ENCODE data around the gene AGMO. TPM values are rescaled to one million over a fixed set of nuclear protein-coding genes. Genes with fewer than 3 reads are reported as not detected.

The AGMO gene
- total RNA-seq, 2 experiments from 2014 or later = not detected

GRCh38 chr7:15490291-15490690, 71.5 kb downstream of the AGMO start:
- H3K4me3 Mint-ChIP-seq = no peak overlapping the region
- H3K27ac Mint-ChIP-seq = no peak overlapping the region
- H3K9me3 Mint-ChIP-seq (ENCODE audit: low read depth) = no peaks in the 10 kb centered on the region

DNA sequence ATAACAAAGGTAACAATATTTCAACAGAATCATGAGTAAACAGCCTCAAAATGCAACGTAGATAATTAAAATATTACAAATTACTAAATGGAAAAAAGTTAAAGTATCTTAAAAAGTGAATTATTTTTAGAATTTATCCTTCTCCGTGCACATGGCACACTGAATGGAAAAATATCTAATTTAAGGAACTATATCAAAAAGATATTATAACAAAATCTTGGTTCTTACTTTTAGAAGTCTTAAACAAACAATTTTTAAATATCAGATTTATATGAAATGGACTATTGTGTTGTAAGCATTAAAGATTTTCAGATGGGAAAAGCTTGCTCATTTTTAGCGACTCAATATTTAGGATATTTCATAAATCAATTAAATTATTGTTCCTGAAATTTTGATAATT, 72.0 kb downstream of the AGMO start:
- H3K27me3 Mint-ChIP-seq = no peaks in the 10 kb centered on the region
- intact Hi-C loops (cut with DNase I, micrococcal nuclease) = no loop called here

More at GRCh38 chr7:15490291-15490690, 71.5 kb downstream of the AGMO start:
- no peaks in the 10 kb centered on the region for H3K27me3 Mint-ChIP-seq
- DNase-seq (no peak), ATAC-seq (no peak)
- intact Hi-C loops (cut with DNase I, micrococcal nuclease) = no loop called here
- H3K36me3 Mint-ChIP-seq (ENCODE audit: low read depth) = no peaks in the 10 kb centered on the region
- H3K4me1 Mint-ChIP-seq = no peaks in the 10 kb centered on the region
- POLR2A ChIA-PET = no interaction called here
- CTCF ChIA-PET = no interaction called here

DNA sequence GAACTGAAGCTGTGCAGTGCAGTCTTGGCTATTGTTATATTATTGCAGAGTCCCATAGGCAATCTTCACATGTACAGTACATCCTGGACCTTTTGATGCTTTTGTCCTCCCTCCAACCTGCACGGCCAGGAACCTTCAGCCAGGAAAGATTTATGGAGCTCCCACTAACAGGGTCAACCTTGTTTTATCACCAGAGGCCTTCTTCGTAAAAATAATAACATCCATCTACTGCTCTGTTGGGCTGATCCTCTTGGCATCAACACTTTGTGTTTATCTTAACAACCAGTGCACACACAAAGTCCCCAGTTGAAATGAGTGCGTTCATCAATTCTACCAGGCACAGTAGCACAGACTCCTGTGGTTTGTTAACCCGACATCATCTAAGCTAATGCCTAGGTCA, 72.4 kb downstream of the AGMO start:
- H3K36me3 Mint-ChIP-seq (ENCODE audit: low read depth) = no peaks in the 10 kb centered on the region
- ChIA-PET POLR2A (no interaction called here), CTCF (interaction anchor here (0.5 kb wide), 1 partner anchor 33 kb away, joined by 3 read pairs; no protein-coding TSS in a partner anchor)
- H3K27ac Mint-ChIP-seq = no peak overlapping the region
- H3K27me3 Mint-ChIP-seq = no peaks in the 10 kb centered on the region
- peaks cover 4% of the 10 kb centered on the region for H3K9me3 Mint-ChIP-seq (ENCODE audit: low read depth)
- DNase-seq (no peak), ATAC-seq (no peak)
- H3K4me3 Mint-ChIP-seq = no peak overlapping the region
- no peaks in the 10 kb centered on the region for H3K4me1 Mint-ChIP-seq
- intact Hi-C loops (cut with DNase I, micrococcal nuclease) = no loop called here

More for the DNA sequence above, 72.0 kb downstream of the AGMO start:
- ChIA-PET CTCF (interaction anchor here (0.5 kb wide), 1 partner anchor 33 kb away, joined by 3 read pairs; no protein-coding TSS in a partner anchor), POLR2A (no interaction called here)
- no peak for ATAC-seq
- Mint-ChIP-seq H3K9me3 (ENCODE audit: low read depth) (no peaks in the 10 kb centered on the region), H3K36me3 (ENCODE audit: low read depth) (no peaks in the 10 kb centered on the region), H3K27ac (no peak overlapping the region), H3K4me1 (no peaks in the 10 kb centered on the region), H3K4me3 (no peak overlapping the region)
- no peak for DNase-seq

GRCh38 chr7:15488401-15488800, 73.4 kb downstream of the AGMO start:
- ChIA-PET POLR2A (no interaction called here), CTCF (no interaction called here)
- Mint-ChIP-seq H3K36me3 (ENCODE audit: low read depth) (no peaks in the 10 kb centered on the region), H3K9me3 (ENCODE audit: low read depth) (peaks cover 6% of the 10 kb centered on the region), H3K4me1 (no peaks in the 10 kb centered on the region), H3K27me3 (no peaks in the 10 kb centered on the region), H3K27ac (no peak overlapping the region), H3K4me3 (no peak overlapping the region)
- DNase-seq (no peak), ATAC-seq (no peak)
- intact Hi-C loops (cut with DNase I, micrococcal nuclease) = no loop called here

DNA sequence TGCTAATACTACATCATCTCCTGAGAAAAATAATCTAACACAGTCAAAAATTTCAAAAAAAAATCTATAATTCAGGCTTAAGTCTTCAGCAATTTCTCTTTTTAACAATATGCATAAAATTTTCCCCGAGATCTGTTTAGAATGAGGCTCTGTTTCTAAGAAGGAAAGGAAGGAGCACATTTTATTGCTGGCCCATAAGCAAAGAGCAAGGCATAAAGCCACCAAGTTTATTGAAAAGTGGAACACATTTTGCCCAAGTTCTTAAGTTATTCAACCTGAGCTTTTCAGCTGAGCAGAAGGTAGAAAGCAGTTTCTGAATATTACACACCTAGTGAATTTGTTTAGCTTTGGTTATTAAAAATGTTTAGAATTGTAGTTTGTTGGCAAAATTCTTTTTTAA, 73.9 kb downstream of the AGMO start:
- CTCF ChIA-PET = no interaction called here
- Mint-ChIP-seq H3K27ac (no peak overlapping the region), H3K4me3 (no peak overlapping the region), H3K9me3 (ENCODE audit: low read depth) (peaks cover 6% of the 10 kb centered on the region), H3K36me3 (ENCODE audit: low read depth) (no peaks in the 10 kb centered on the region), H3K4me1 (no peaks in the 10 kb centered on the region), H3K27me3 (no peaks in the 10 kb centered on the region)
- POLR2A ChIA-PET = no interaction called here
- ATAC-seq = no peak
- DNase-seq = no peak
- intact Hi-C loops (cut with DNase I, micrococcal nuclease) = no loop called here

GRCh38 chr7:15485998-15486397, 75.8 kb downstream of the AGMO start:
- Mint-ChIP-seq H3K9me3 (ENCODE audit: low read depth) (peaks cover 6% of the 10 kb centered on the region), H3K27ac (no peak overlapping the region), H3K4me3 (no peak overlapping the region), H3K4me1 (no peaks in the 10 kb centered on the region), H3K36me3 (ENCODE audit: low read depth) (no peaks in the 10 kb centered on the region), H3K27me3 (no peaks in the 10 kb centered on the region)
- DNase-seq = no peak
- no peak for ATAC-seq
- POLR2A ChIA-PET = no interaction called here
- intact Hi-C loops (cut with DNase I, micrococcal nuclease) = no loop called here
- CTCF ChIA-PET = interaction anchor here (0.7 kb wide), 1 partner anchor 12 kb away, joined by 3 read pairs; no protein-coding TSS in a partner anchor

- H3K4me1 Mint-ChIP-seq = no peaks in the 10 kb centered on the region
- H3K27ac Mint-ChIP-seq = no peak overlapping the region
- no peaks in the 10 kb centered on the region for H3K36me3 Mint-ChIP-seq (ENCODE audit: low read depth)
- H3K27me3 Mint-ChIP-seq = no peaks in the 10 kb centered on the region
- ChIA-PET CTCF (no interaction called here), POLR2A (no interaction called here)
- ATAC-seq (no peak), DNase-seq (no peak)
- peaks cover 6% of the 10 kb centered on the region for H3K9me3 Mint-ChIP-seq (ENCODE audit: low read depth)
- intact Hi-C loops (cut with DNase I, micrococcal nuclease) = no loop called here
- H3K4me3 Mint-ChIP-seq = no peak overlapping the region
These were observed 76.4 kb downstream of the AGMO start for GRCh38 chr7:15485431-15485830.

GRCh38 chr7:15481132-15481531, 80.7 kb downstream of the AGMO start:
- ChIA-PET CTCF (no interaction called here), POLR2A (no interaction called here)
- H3K27ac Mint-ChIP-seq = no peak overlapping the region
- no peaks in the 10 kb centered on the region for H3K4me1 Mint-ChIP-seq
- H3K36me3 Mint-ChIP-seq (ENCODE audit: low read depth) = no peaks in the 10 kb centered on the region
- H3K27me3 Mint-ChIP-seq = no peaks in the 10 kb centered on the region
- peaks cover 11% of the 10 kb centered on the region for H3K9me3 Mint-ChIP-seq (ENCODE audit: low read depth)
- DNase-seq (no peak), ATAC-seq (no peak)
- intact Hi-C loops (cut with DNase I, micrococcal nuclease) = no loop called here
- no peak overlapping the region for H3K4me3 Mint-ChIP-seq

DNA sequence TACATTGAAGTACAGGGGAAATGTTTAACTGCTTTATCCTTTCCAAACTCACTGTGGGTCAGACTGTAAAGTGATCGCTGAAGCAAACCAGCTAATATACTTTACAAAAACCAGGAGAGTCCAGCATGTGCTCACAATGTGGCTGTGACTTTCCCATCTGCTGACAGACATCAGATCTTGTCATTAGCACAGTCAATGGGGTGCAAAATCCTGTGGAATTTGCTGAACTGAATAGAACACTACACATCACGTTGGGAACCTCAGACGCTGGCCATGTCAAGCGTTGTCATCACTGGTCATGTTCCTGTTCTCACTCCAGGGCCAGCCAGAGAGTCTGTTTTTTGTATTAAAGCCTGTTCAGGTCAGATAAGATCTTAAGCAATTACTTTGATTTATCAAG, 83.4 kb downstream of the AGMO start:
- no peak for ATAC-seq
- Mint-ChIP-seq H3K4me1 (no peaks in the 10 kb centered on the region), H3K36me3 (ENCODE audit: low read depth) (no peaks in the 10 kb centered on the region), H3K4me3 (no peak overlapping the region), H3K9me3 (ENCODE audit: low read depth) (peaks cover 5% of the 10 kb centered on the region), H3K27me3 (no peaks in the 10 kb centered on the region), H3K27ac (no peak overlapping the region)
- CTCF ChIA-PET = no interaction called here
- POLR2A ChIA-PET = no interaction called here
- intact Hi-C loops (cut with DNase I, micrococcal nuclease) = no loop called here
- DNase-seq = no peak

- no peak overlapping the region for H3K27ac Mint-ChIP-seq
- H3K9me3 Mint-ChIP-seq (ENCODE audit: low read depth) = peaks cover 5% of the 10 kb centered on the region
- no peaks in the 10 kb centered on the region for H3K27me3 Mint-ChIP-seq
- H3K4me3 Mint-ChIP-seq = no peak overlapping the region
- intact Hi-C loops (cut with DNase I, micrococcal nuclease) = no loop called here
- CTCF ChIA-PET = no interaction called here
- no peaks in the 10 kb centered on the region for H3K36me3 Mint-ChIP-seq (ENCODE audit: low read depth)
- no peaks in the 10 kb centered on the region for H3K4me1 Mint-ChIP-seq
- POLR2A ChIA-PET = no interaction called here
- ATAC-seq (no peak), DNase-seq (no peak)
These were observed 85.3 kb downstream of the AGMO start for GRCh38 chr7:15476531-15476918.

GRCh38 chr7:15475808-15476530, 85.8 kb downstream of the AGMO start:
- intact Hi-C loops (cut with DNase I, micrococcal nuclease) = no loop called here
- no peak overlapping the region for H3K4me3 Mint-ChIP-seq
- ATAC-seq (no peak), DNase-seq (no peak)
- H3K9me3 Mint-ChIP-seq (ENCODE audit: low read depth) = peaks cover 5% of the 10 kb centered on the region
- ChIA-PET CTCF (no interaction called here), POLR2A (no interaction called here)
- no peaks in the 10 kb centered on the region for H3K4me1 Mint-ChIP-seq
- H3K36me3 Mint-ChIP-seq (ENCODE audit: low read depth) = no peaks in the 10 kb centered on the region
- H3K27ac Mint-ChIP-seq = no peak overlapping the region
- no peaks in the 10 kb centered on the region for H3K27me3 Mint-ChIP-seq

- ChIA-PET POLR2A (no interaction called here), CTCF (no interaction called here)
- DNase-seq (no peak), ATAC-seq (no peak)
- Mint-ChIP-seq H3K27me3 (no peaks in the 10 kb centered on the region), H3K36me3 (ENCODE audit: low read depth) (no peaks in the 10 kb centered on the region), H3K9me3 (ENCODE audit: low read depth) (no peaks in the 10 kb centered on the region), H3K4me3 (no peak overlapping the region), H3K27ac (no peak overlapping the region), H3K4me1 (no peaks in the 10 kb centered on the region)
- intact Hi-C loops (cut with DNase I, micrococcal nuclease) = no loop called here
These were observed 90.2 kb downstream of the AGMO start for GRCh38 chr7:15471669-15471950.
